ENCODE measurements around the gene EPB41L3.

EPB41L3 gene

DNA sequence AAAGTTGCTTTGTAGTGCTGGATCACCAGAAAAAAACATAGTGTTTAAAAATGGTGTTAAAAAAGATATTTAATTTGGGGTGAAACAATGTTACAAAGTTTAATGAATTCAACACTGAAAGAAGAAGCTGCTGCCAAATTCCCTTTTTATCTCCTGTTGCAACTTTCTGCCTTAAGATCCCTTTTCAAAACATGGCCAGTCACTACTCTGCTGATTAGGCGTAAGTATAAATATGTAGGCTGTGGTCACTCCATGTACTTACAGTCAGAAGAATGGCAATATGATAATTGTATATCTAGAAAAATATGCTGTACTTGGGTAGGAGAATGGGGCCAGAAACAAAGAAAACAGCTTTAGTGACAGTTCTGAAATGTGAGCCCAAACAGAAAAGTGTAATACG lies 124.8 kb downstream of the EPB41L3 start:
- no peak for TF ChIP-seq REST (IDR thresholded peaks at IDR 0.05; ENCODE audit: low read depth)
- no peak for TF ChIP-seq EP300 (IDR thresholded peaks at IDR 0.05; ENCODE audit: borderline replicate concordance)
- TF ChIP-seq TEAD4 (IDR thresholded peaks at IDR 0.05) = no peak
- TF ChIP-seq CREB1 (IDR thresholded peaks at IDR 0.05; ENCODE audit: low read depth) = no peak
- TF ChIP-seq CEBPB (IDR thresholded peaks at IDR 0.05) = no peak
- TF ChIP-seq MAX (IDR thresholded peaks at IDR 0.05) = no peak
- no peak for TF ChIP-seq FOXM1 (IDR thresholded peaks at IDR 0.05; ENCODE audit: borderline replicate concordance, low read depth)
- TF ChIP-seq YY1 (IDR thresholded peaks at IDR 0.05; ENCODE audit: low read depth) = no peak
- no peak for TF ChIP-seq EGR1 (IDR thresholded peaks at IDR 0.05)
- TF ChIP-seq ZBTB7A (IDR thresholded peaks at IDR 0.05; ENCODE audit: low read depth) = no peak
- TF ChIP-seq, protein P1, sequence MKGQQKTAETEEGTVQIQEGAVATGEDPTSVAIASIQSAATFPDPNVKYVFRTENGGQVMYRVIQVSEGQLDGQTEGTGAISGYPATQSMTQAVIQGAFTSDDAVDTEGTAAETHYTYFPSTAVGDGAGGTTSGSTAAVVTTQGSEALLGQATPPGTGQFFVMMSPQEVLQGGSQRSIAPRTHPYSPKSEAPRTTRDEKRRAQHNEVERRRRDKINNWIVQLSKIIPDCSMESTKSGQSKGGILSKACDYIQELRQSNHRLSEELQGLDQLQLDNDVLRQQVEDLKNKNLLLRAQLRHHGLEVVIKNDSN (IDR thresholded peaks at IDR 0.05) = no peak
- no peak for TF ChIP-seq TCF12 (IDR thresholded peaks at IDR 0.05; ENCODE audit: low read depth)
- no peak for TF ChIP-seq TAF1 (IDR thresholded peaks at IDR 0.05; ENCODE audit: low read depth)
- no peak for TF ChIP-seq NFIC (IDR thresholded peaks at IDR 0.05)
- no peak for TF ChIP-seq RAD21 (IDR thresholded peaks at IDR 0.05; ENCODE audit: low read depth)

GRCh38 chr18:5417342-5417741 lies 126.5 kb downstream of the EPB41L3 start:
- TF ChIP-seq ZBTB7A (IDR thresholded peaks at IDR 0.05; ENCODE audit: low read depth) (no peak), MAX (IDR thresholded peaks at IDR 0.05) (no peak), EP300 (IDR thresholded peaks at IDR 0.05; ENCODE audit: borderline replicate concordance) (no peak), NFIC (IDR thresholded peaks at IDR 0.05) (no peak), EGR1 (IDR thresholded peaks at IDR 0.05) (no peak), YY1 (IDR thresholded peaks at IDR 0.05; ENCODE audit: low read depth) (no peak), TCF12 (IDR thresholded peaks at IDR 0.05; ENCODE audit: low read depth) (no peak), TAF1 (IDR thresholded peaks at IDR 0.05; ENCODE audit: low read depth) (no peak), REST (IDR thresholded peaks at IDR 0.05; ENCODE audit: low read depth) (no peak), CEBPB (IDR thresholded peaks at IDR 0.05) (no peak), CREB1 (IDR thresholded peaks at IDR 0.05; ENCODE audit: low read depth) (no peak), RAD21 (IDR thresholded peaks at IDR 0.05; ENCODE audit: low read depth) (no peak)
- TF ChIP-seq, protein P1 (IDR thresholded peaks at IDR 0.05) = no peak

DNA sequence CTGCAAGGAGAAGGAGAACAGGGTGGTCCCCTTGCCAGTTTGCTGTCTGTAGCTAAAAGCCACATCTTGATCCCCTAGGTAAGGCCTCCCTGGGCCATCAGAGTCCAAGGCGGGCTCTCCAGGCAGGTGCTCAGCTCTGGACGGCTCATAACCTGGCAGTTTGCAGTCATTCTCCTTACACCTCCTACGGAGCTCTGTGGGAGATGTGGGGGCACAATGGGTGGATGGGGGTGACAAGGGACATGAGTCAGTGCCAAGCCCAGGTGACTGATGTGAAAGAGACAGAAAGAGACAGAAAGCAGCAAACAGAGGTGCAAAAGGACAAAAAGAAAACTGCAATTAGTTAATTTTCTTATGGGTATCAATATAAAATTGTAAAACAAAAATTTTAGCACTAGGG lies 127.7 kb downstream of the EPB41L3 start:
- no peak for TF ChIP-seq MAX (IDR thresholded peaks at IDR 0.05)
- TF ChIP-seq NFIC (IDR thresholded peaks at IDR 0.05) = no peak
- no peak for TF ChIP-seq CREB1 (IDR thresholded peaks at IDR 0.05; ENCODE audit: low read depth)
- TF ChIP-seq TEAD4 (IDR thresholded peaks at IDR 0.05) = no peak
- no peak for TF ChIP-seq EP300 (IDR thresholded peaks at IDR 0.05; ENCODE audit: borderline replicate concordance)
- TF ChIP-seq REST (IDR thresholded peaks at IDR 0.05; ENCODE audit: low read depth) = no peak
- no peak for TF ChIP-seq TCF12 (IDR thresholded peaks at IDR 0.05; ENCODE audit: low read depth)
- no peak for TF ChIP-seq RAD21 (IDR thresholded peaks at IDR 0.05; ENCODE audit: low read depth)
- no peak for TF ChIP-seq FOXM1 (IDR thresholded peaks at IDR 0.05; ENCODE audit: borderline replicate concordance, low read depth)
- no peak for TF ChIP-seq CEBPB (IDR thresholded peaks at IDR 0.05)
- TF ChIP-seq, protein P1 (IDR thresholded peaks at IDR 0.05) = no peak
- TF ChIP-seq EGR1 (IDR thresholded peaks at IDR 0.05) = no peak
- TF ChIP-seq YY1 (IDR thresholded peaks at IDR 0.05; ENCODE audit: low read depth) = no peak

DNA sequence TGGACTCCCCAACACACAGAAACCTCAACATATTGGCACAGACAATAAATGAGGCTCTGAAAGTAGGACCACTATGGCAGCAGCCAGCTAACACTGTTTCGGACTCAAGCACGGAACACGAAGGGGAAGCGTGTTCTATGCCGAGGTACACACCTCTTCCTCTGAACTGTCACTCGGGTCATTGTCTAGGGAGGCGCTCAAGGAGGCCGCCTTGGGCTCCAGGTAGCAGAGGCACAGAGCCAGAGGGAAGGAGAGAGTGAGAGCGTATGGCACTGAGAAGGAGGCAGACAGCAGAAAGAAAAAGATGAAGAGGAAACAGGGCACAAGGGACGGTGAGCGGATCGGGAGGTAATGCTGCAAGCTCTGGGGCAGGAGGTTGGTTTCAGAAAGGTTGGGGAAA lies 128.1 kb downstream of the EPB41L3 start:
- TF ChIP-seq TEAD4 (IDR thresholded peaks at IDR 0.05) = no peak
- no peak for TF ChIP-seq EGR1 (IDR thresholded peaks at IDR 0.05)
- no peak for TF ChIP-seq YY1 (IDR thresholded peaks at IDR 0.05; ENCODE audit: low read depth)
- TF ChIP-seq RAD21 (IDR thresholded peaks at IDR 0.05; ENCODE audit: low read depth) = no peak
- TF ChIP-seq CREB1 (IDR thresholded peaks at IDR 0.05; ENCODE audit: low read depth) = no peak
- TF ChIP-seq ZBTB7A (IDR thresholded peaks at IDR 0.05; ENCODE audit: low read depth) = no peak

Data from Ishikawa (cell line).